Activated T-cell treated with anti-CD3 and anti-CD28 coated beads, Interleukin-2, amount 50 U/mL, for 72 hours (primary cell): Measurements from ENCODE around the gene EPB41L4A. TPM values are rescaled to one million over a fixed set of nuclear protein-coding genes. Genes with fewer than 3 reads are reported as not detected.
"Not testable (repeated sequence)": the region's sequence is repeated elsewhere in the genome, so short reads cannot be mapped to it uniquely, and the experiment has no call there.

Experiments used
- ATAC-seq, 2 donors: fragments of 150-1000 bp; cut with Tn5 transposase; replicated peaks in 1 of 2; 2 replicates each; pipeline ENCODE4 v1.10.0; 2021; ENCODE audit warnings: moderate library complexity in 2 of 2, mild to moderate bottlenecking in 1 of 2
- DNase-seq, 2 donors: peaks; one replicate each; pipeline ENCODE4 v3.0.0; 2021 to 2022; ENCODE audit warnings: mixed read lengths in 1 of 2
- H3K27ac Mint-ChIP-seq: one replicate; pipeline ENCODE4 v1.8.0; 2022; ENCODE audit warnings: mild to moderate bottlenecking, moderate library complexity, mixed read lengths
- H3K27me3 Mint-ChIP-seq: one replicate; pipeline ENCODE4 v1.8.0; 2022; ENCODE audit warnings: low read depth, mixed read lengths
- H3K36me3 Mint-ChIP-seq, 2 donors: one replicate each; pipeline ENCODE4 v1.8.0; 2022; ENCODE audit warnings: mixed read lengths in 2 of 2, mild to moderate bottlenecking in 1 of 2; ENCODE audit not compliant: insufficient read depth in 2 of 2
- H3K4me1 Mint-ChIP-seq: one replicate; pipeline ENCODE4 v1.8.0; 2022; ENCODE audit warnings: low read depth, mixed read lengths
- H3K4me3 Mint-ChIP-seq, 2 donors: one replicate each; pipeline ENCODE4 v1.8.0; 2022; ENCODE audit warnings: mild to moderate bottlenecking in 2 of 2, mixed read lengths in 2 of 2, moderate library complexity in 2 of 2
- H3K9me3 Mint-ChIP-seq, 2 donors: one replicate each; pipeline ENCODE4 v1.8.0; 2022; ENCODE audit warnings: mixed read lengths in 2 of 2
- total RNA-seq, 2 donors: library from RNA; stranded (reverse); gene quantifications; one replicate each; pipeline ENCODE4 v1.2.3, GENCODE V29; 2022

The EPB41L4A gene
- total RNA-seq, 2 donors from 2014 or later: 0.79 to 2.0 TPM

DNA sequence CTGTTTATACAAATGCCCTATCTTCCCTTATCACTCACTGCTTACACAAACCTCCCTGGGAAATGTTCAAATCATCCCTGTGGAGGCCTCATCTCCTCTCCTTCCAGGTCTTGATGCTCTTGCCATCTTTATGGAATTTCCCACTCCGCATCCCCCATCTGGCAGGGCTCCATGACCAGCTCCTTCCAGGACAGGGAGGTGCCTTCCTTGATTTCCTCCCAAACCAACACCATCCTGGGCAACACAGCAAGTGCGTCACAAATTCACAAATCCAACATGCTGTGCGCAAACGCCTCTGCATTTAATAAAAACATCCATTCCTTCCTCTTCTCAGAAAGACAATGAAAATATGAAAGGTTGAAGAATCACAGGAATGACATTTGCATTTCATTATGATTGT, 51.7 kb downstream of the EPB41L4A start:
- H3K9me3 Mint-ChIP-seq: no peaks in the 10 kb centered on the region
- DNase-seq: no peak
- no peak for ATAC-seq
- no peaks in the 10 kb centered on the region for H3K36me3 Mint-ChIP-seq
- H3K27ac Mint-ChIP-seq: no peak overlapping the region
- H3K4me3 Mint-ChIP-seq: no peak overlapping the region
- H3K4me1 Mint-ChIP-seq: no peaks in the 10 kb centered on the region
- peaks cover 11% of the 10 kb centered on the region for H3K27me3 Mint-ChIP-seq

DNA sequence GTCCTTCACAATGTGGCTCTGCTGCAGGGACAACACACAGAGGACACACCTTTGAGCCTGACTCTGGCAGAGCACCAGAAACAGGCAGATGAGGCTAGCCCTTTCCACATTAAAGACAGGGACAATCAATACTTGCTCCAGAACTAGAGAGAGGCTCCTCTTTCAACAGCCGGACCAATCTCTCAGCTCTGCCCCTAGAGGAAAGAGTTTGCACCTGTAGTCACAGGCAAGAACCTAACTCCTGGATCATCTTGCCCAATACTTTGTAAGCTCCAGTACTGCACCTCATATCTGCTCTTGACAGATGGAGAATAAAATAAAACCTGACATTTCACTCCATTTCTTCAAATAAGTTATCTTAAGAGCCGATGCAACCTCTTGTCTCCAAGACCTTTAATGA, 52.1 kb downstream of the EPB41L4A start:
- Mint-ChIP-seq H3K27ac (no peak overlapping the region), H3K27me3 (peaks cover 7% of the 10 kb centered on the region)

DNA sequence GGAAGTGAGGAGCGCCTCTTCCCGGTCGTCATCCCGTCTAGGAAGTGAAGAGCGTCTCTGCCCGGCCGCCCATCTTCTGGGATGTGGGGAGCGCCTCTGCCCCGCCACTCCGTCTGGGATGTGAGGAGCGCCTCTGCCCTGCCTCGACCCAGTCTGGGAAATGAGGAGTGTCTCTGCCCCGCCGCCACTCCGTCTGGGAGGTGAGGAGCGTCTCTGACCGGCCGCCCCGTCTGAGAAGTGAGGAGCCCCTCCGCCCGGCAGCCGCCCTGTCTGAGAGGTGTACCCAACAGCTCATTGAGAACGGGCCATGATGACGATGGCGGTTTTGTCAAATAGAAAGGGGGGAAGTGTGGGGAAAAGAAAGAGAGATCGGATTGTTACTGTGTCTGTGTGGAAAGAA, 58.3 kb downstream of the EPB41L4A start:
- not testable (repeated sequence) for ATAC-seq, H3K9me3 Mint-ChIP-seq, H3K27me3 Mint-ChIP-seq, DNase-seq, H3K27ac Mint-ChIP-seq, H3K4me3 Mint-ChIP-seq, H3K36me3 Mint-ChIP-seq, H3K4me1 Mint-ChIP-seq

More for the DNA sequence above, 52.1 kb downstream of the EPB41L4A start:
- no peaks in the 10 kb centered on the region for H3K36me3 Mint-ChIP-seq
- ATAC-seq: no peak
- no peak overlapping the region for H3K4me3 Mint-ChIP-seq
- no peaks in the 10 kb centered on the region for H3K4me1 Mint-ChIP-seq
- H3K9me3 Mint-ChIP-seq: no peaks in the 10 kb centered on the region
- no peak for DNase-seq

DNA sequence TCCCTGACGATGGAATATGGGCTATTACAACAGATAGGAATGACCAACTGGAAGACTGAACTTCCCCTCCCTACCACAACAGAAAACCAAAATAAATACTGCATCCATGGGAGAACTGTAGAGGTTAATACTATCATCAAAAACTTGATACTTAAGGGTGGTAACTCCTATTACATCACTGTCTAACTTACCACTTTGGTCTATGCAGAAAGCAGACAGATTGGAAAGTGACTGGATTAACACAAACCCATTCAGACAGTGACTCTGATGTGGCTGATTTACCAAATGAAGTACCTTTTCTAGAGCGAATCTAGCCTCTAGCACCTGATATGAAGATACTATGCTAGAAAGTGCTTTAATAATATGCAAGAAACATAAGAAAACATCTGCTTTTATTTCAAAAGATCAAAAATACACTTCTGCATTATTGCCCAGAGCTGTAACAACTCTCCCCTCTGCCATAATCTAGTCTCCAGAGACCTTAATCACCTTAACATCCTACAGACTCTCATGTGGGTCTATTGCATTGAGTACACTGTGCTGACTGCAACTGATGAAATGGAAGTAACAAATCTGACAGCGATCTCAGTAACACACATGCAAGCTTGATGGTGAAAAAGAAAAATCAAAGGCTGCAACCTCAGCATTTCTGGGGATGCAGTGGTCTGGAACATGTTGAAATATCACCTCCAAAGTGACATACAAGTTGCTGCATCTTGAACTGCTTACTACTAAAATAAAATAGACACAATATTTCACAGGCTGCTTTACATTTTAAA, 62.7 kb downstream of the EPB41L4A start:
- ATAC-seq: no peak
- H3K4me3 Mint-ChIP-seq: no peak overlapping the region
- no peaks in the 10 kb centered on the region for H3K4me1 Mint-ChIP-seq
- H3K36me3 Mint-ChIP-seq: no peaks in the 10 kb centered on the region
- H3K27ac Mint-ChIP-seq: no peak overlapping the region
- no peak for DNase-seq
- no peaks in the 10 kb centered on the region for H3K27me3 Mint-ChIP-seq
- H3K9me3 Mint-ChIP-seq: no peaks in the 10 kb centered on the region

DNA sequence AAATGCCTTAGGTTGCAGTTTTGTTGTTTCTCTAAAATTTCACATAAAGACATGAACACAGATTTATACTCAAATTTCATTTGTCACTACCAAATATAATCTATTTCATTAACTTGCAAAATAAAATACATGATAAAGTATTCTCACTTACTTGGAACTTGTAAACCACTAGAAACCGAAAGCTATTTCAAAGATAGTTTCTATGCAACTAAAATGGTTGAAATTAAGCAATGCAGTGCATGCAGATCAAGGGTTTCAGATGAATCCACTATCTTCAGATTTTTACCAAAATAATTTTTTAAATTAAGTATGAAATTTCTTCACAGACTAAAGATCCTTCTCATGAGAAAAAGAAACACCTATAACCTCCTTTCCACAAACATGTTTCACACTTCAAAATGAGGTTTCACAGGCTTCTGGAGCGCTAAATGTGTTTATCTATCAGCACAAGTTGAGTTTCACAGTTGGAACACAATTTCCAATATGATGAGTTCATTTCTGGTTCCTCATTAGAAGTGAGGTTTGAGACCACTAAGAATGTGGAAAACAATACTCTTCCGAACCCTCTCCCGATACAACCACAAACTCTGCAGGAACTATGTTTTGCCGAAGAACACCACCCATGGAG, 63.9 kb downstream of the EPB41L4A start:
- no peak for ATAC-seq
- DNase-seq: no peak
- no peaks in the 10 kb centered on the region for H3K9me3 Mint-ChIP-seq
- H3K4me1 Mint-ChIP-seq: no peaks in the 10 kb centered on the region
- no peaks in the 10 kb centered on the region for H3K27me3 Mint-ChIP-seq
- no peak overlapping the region for H3K27ac Mint-ChIP-seq
- H3K4me3 Mint-ChIP-seq: no peak overlapping the region
- H3K36me3 Mint-ChIP-seq: no peaks in the 10 kb centered on the region

DNA sequence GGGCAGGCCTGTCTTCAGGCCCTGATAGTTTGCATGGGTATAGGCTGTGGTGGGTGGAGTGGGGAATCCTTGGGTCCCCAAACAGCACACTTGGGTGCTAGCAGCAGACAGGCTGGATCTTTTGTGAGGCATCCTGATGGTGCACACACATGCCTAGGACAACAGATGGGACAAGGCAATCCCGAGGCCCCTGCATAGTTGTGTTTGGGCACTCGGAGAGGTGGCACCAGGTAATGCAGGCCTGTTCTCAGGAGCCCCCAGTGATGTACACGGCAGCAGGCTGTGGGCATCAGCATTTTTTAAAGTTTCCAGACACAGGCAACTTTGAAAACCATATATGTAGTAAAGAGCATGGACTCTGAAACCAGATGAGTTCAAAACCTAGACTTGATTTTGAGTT, 65.4 kb downstream of the EPB41L4A start:
- Mint-ChIP-seq H3K27me3 (no peaks in the 10 kb centered on the region), H3K4me1 (no peaks in the 10 kb centered on the region), H3K27ac (no peak overlapping the region), H3K9me3 (no peaks in the 10 kb centered on the region), H3K4me3 (no peak overlapping the region), H3K36me3 (no peaks in the 10 kb centered on the region)
- ATAC-seq: no peak
- no peak for DNase-seq

DNA sequence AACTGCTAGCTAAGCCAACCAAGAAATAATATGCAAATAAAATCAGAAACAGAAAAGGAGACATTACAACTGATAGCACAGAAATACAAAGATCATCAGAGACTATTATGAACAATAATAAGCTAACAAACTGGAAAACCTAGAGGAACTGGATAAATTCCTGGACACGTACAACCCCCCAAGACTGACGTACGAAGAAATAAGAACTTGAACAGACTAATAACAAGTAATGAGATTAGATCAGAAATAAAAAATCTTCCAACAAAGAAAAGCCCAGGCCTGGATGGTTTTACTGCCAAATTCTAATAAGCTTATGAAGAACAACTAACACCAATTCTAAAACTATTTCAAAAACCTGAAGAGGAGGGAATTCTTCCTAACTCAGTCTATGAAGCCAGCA, 67.9 kb downstream of the EPB41L4A start:
- Mint-ChIP-seq H3K9me3 (no peaks in the 10 kb centered on the region), H3K4me3 (no peak overlapping the region), H3K27ac (no peak overlapping the region), H3K27me3 (no peaks in the 10 kb centered on the region), H3K4me1 (no peaks in the 10 kb centered on the region), H3K36me3 (no peaks in the 10 kb centered on the region)
- no peak for DNase-seq
- no peak for ATAC-seq

DNA sequence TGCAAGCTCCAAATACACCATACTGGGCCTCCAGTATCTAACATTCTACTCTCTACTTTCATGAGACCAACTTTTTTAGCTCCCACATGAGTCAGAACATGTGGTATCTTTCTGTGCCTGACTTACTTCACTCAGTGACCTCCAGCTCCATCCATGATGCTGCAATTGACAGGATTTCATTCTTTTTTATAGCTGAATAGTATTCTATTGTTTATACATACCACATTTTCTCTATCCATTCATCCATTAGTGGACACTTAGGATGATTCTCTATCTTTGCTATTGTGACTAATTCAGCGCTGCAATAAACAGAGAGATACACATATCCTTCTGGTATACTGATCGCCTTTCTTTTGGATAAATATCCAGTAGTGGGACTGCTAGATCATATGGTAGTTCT, 68.5 kb downstream of the EPB41L4A start:
- no peaks in the 10 kb centered on the region for H3K9me3 Mint-ChIP-seq
- H3K27ac Mint-ChIP-seq: no peak overlapping the region
- no peaks in the 10 kb centered on the region for H3K4me1 Mint-ChIP-seq
- H3K27me3 Mint-ChIP-seq: no peaks in the 10 kb centered on the region
- DNase-seq (no peak), ATAC-seq (no peak)
- H3K36me3 Mint-ChIP-seq: no peaks in the 10 kb centered on the region
- no peak overlapping the region for H3K4me3 Mint-ChIP-seq

DNA sequence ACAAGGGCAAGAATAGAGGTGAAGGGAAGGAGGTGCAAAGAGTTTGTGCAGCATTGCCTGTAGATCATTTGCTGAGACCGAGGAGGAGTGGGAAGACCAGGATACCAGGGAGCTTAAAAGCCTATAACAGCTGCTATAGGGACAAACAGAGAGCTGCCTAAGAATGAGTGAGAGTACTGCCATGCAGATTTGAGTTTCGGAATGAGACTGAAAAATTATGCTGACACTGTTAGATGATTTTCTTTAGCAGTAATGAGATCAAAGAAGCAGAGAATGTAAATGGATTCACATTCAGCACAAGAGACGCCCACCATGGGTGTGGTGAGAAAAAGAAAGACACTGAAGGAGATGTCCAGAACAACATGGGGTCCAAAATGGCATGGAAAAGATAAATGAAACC, 69.7 kb downstream of the EPB41L4A start:
- H3K27ac Mint-ChIP-seq: no peak overlapping the region
- DNase-seq: no peak
- H3K9me3 Mint-ChIP-seq: no peaks in the 10 kb centered on the region
- H3K36me3 Mint-ChIP-seq: no peaks in the 10 kb centered on the region
- no peaks in the 10 kb centered on the region for H3K27me3 Mint-ChIP-seq
- ATAC-seq: no peak
- no peak overlapping the region for H3K4me3 Mint-ChIP-seq
- no peaks in the 10 kb centered on the region for H3K4me1 Mint-ChIP-seq

DNA sequence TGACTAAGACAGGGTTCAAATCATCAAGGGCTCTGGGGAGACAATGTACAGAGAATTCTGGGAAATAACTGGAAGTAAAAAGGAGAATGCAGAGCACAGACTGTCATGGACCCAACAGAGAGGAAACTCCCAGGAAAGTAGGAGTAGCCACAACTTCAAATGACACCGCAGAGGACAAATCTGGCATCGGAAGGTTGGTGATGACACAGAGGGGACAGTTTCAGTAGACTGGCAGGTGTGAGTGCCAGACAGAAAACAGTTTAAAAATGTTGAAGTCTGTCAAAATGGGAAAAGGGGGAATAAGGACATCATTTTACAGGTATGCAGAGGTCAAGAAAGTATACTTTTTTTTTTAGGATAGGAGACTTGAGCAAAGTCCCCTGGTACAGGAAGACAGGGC, 70.2 kb downstream of the EPB41L4A start:
- H3K4me1 Mint-ChIP-seq: no peaks in the 10 kb centered on the region
- H3K36me3 Mint-ChIP-seq: no peaks in the 10 kb centered on the region
- H3K9me3 Mint-ChIP-seq: no peaks in the 10 kb centered on the region
- ATAC-seq: no peak
- no peak overlapping the region for H3K4me3 Mint-ChIP-seq
- no peak for DNase-seq
- no peak overlapping the region for H3K27ac Mint-ChIP-seq
- H3K27me3 Mint-ChIP-seq: no peaks in the 10 kb centered on the region

DNA sequence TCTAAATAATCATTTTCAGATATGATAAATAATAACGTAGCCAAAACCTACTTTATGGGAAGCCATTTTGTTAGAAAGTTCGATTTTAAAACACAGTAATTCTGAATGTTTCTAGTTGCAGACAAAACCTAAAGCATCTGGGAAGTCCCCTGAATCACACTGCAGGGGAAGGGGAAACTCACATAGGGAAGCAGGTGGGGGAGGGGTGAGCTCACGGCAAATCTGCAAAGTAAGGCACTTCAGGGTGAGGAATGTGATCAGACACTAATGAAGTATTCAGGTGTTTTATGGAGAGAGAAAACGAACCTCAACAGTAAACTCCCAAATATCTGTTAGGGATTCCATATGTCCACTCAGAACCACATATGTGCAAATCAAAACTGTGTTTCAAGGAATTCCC, 70.7 kb downstream of the EPB41L4A start:
- ATAC-seq (no peak), DNase-seq (no peak)
- Mint-ChIP-seq H3K9me3 (no peaks in the 10 kb centered on the region), H3K36me3 (no peaks in the 10 kb centered on the region), H3K27me3 (no peaks in the 10 kb centered on the region), H3K4me1 (no peaks in the 10 kb centered on the region), H3K27ac (no peak overlapping the region), H3K4me3 (no peak overlapping the region)

DNA sequence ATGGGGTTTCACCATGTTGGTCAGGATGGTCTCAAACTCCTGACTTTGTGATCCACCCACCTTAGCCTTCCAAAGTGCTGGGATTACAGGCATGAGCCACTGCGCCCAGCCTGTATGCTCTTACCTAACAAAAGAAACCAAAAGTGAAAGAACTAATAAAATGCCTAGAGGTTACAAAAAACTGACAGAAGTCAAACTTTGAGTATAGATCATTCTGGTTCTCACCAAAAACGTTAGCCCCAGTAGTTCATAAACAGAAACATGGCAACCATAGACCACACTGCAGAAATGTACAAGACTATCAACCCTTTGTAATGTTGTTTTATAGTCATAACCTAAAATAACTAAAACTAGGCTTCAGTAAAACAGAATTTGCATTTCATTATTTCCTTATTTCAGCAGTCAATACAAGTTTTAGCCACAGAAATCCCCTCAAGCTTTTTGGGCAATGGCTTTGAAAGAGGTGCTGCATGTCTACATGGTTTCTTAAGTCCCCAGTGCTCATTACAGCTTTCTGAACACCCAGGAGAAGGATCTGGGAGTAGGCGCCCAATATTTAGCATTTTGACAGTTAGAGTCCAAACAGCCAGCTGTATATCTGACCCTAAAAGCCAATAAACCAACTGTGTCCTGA, 72.5 kb downstream of the EPB41L4A start:
- Mint-ChIP-seq H3K27ac (no peak overlapping the region), H3K4me3 (no peak overlapping the region), H3K4me1 (no peaks in the 10 kb centered on the region), H3K27me3 (no peaks in the 10 kb centered on the region), H3K36me3 (no peaks in the 10 kb centered on the region), H3K9me3 (no peaks in the 10 kb centered on the region)
- no peak for ATAC-seq
- DNase-seq: no peak

DNA sequence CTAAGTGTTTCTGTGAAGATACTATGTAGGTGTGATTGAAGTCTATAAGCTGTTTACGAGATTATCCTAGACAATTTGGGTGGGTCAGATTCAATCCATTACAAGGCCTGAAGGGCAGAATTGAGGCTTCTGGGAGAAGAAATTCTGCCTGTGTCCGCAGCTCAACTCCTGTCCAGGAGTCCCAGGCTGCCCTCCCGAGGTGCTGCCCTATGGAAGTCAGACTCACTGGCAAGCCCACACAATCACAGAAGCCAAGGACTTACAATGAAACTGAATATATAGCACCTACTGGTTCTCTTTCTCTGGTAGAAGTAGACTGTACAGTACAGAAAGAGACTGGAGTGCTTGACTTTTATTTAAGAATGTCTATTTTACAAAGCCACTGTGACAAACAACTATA, 74.5 kb downstream of the EPB41L4A start:
- no peaks in the 10 kb centered on the region for H3K9me3 Mint-ChIP-seq
- H3K4me3 Mint-ChIP-seq: no peak overlapping the region
- H3K4me1 Mint-ChIP-seq: no peaks in the 10 kb centered on the region
- H3K27me3 Mint-ChIP-seq: no peaks in the 10 kb centered on the region
- no peaks in the 10 kb centered on the region for H3K36me3 Mint-ChIP-seq
- no peak for DNase-seq
- H3K27ac Mint-ChIP-seq: no peak overlapping the region
- ATAC-seq: no peak
